Natural killer cell treated with Interleukin-12 subunit alpha and Interleukin-12 subunit beta and Interleukin-15 and Interleukin-18, amount 100 ng/mL, for 72 hours (primary cell): ENCODE measurements around the gene TSTD1. TPM values are rescaled to one million over a fixed set of nuclear protein-coding genes. Genes with fewer than 3 reads are reported as not detected.
"Not testable (repeated sequence)": the region's sequence is repeated elsewhere in the genome, so short reads cannot be mapped to it uniquely, and the experiment has no call there.

Experiments
- ATAC-seq, 2 donors: fragments of 150-1000 bp; cut with Tn5 transposase in 1 of 2; sonication (Bioruptor Pico), chemical (Tn5 transposase) in 1 of 2; 2 replicates each; pipeline ENCODE4 v1.10.0; 2021
- DNase-seq: peaks from one replicate; pipeline ENCODE4 v3.0.0; 2022; ENCODE audit warnings: low spot score
- H3K27ac Mint-ChIP-seq, 2 donors: 1 replicate in 1 of 2; 2 replicates in 1 of 2; pipeline ENCODE4 v1.8.0; 2022; ENCODE audit warnings: mixed read lengths in 2 of 2, mild to moderate bottlenecking in 1 of 2, moderate library complexity in 1 of 2
- H3K27me3 Mint-ChIP-seq, 2 donors: 1 replicate in 1 of 2; 2 replicates in 1 of 2; pipeline ENCODE4 v1.8.0; 2022; ENCODE audit warnings: mixed read lengths in 2 of 2
- H3K36me3 Mint-ChIP-seq: one replicate; pipeline ENCODE4 v1.8.0; 2022; ENCODE audit warnings: mixed read lengths
- H3K4me1 Mint-ChIP-seq, 2 donors: 1 replicate in 1 of 2; 2 replicates in 1 of 2; pipeline ENCODE4 v1.8.0; 2022; ENCODE audit warnings: low read depth in 2 of 2, mixed read lengths in 2 of 2, mild to moderate bottlenecking in 1 of 2
- H3K4me3 Mint-ChIP-seq: one replicate; pipeline ENCODE4 v1.8.0; 2022; ENCODE audit warnings: mixed read lengths
- H3K9me3 Mint-ChIP-seq: 2 replicates; pipeline ENCODE4 v1.8.0; 2022; ENCODE audit warnings: mixed read lengths
- total RNA-seq, 2 donors: library from RNA; stranded (reverse); gene quantifications; one replicate each; pipeline ENCODE4 v1.2.3, GENCODE V29; 2022

Gene TSTD1
- total RNA-seq, 2 donors from 2014 or later, result 10.5 to 47.2 TPM

DNA sequence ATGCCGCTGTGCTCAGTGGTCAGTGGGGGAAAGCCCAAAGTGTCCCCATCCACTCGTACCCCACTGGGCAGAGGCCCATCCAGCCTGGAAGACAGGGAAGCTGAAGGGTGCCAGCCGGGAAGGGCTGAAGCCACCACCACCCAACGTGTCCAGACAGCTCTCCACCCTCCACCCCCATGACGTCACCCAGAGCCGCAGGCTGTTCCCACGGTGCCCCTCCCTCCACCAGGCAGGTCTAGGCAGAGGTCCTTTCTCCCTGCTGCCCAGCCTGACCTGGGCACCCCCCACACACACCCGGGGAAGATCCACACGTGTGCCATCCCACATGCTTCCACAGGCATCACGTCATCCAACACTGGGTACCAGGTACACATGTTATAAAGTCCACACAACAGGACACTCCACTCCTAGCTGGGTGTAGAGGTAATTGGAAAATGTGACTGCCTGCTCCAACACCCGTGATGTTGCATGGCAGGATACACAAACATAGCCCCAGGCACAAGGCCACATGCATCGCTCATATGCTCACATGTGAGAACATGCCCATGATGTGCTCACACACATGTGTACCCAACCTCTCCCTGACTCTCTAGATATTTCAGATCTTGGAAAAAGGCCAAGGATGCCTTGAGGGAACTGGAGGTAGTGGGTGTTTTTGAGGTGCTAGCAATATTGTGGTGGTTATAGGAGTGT is 36.1 kb upstream of the TSTD1 start:
- Mint-ChIP-seq H3K4me3 (no peak overlapping the region), H3K4me1 (peaks cover 28% of the 10 kb centered on the region in 2 donors), H3K36me3 (no peaks in the 10 kb centered on the region), H3K27me3 (no peaks in the 10 kb centered on the region), H3K9me3 (no peaks in the 10 kb centered on the region), H3K27ac (peak overlapping the region in 1 of 2 donors; percentile 17)
- ATAC-seq (no peak), DNase-seq (no peak)

DNA sequence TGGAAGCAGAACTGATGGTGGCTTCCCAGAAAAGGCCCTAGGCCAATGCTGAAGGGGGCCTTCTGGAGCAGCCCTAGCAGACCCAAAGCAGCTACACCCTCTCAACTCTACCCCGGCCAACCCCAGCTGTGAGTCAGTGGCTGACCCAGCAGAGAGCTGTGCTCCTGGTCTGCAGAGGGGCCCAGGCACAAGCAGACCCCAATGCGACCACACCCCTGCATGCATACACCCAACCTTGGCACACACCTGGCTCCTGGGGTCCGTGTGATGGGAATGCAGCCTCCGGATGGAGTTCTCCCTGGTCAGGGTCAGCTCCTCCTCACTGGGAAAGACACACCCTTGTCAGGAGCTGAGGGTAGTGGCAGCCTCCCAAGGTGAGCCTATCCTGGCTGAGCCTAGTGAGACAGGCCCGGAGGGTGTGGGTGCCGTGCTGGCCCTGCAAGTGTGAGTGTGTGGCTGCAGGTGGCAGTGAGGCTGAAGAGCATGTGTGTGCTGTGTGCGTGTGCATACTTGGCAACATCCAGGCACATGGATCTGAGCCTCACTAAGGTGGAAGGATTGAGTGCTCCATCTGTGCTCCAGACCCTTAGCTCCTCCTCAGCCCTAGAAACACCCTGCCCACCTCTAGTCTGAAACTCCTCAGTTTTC is 34.8 kb upstream of the TSTD1 start:
- H3K36me3 Mint-ChIP-seq, result no peaks in the 10 kb centered on the region
- peaks cover 32 to 37% of the 10 kb centered on the region in 2 donors for H3K4me1 Mint-ChIP-seq
- no peaks in the 10 kb centered on the region for H3K9me3 Mint-ChIP-seq
- H3K27me3 Mint-ChIP-seq, result no peaks in the 10 kb centered on the region
- no peak for ATAC-seq
- H3K27ac Mint-ChIP-seq, result peak overlapping the region in 1 of 2 donors; percentile 17
- H3K4me3 Mint-ChIP-seq, result no peak overlapping the region
- DNase-seq, result no peak

DNA sequence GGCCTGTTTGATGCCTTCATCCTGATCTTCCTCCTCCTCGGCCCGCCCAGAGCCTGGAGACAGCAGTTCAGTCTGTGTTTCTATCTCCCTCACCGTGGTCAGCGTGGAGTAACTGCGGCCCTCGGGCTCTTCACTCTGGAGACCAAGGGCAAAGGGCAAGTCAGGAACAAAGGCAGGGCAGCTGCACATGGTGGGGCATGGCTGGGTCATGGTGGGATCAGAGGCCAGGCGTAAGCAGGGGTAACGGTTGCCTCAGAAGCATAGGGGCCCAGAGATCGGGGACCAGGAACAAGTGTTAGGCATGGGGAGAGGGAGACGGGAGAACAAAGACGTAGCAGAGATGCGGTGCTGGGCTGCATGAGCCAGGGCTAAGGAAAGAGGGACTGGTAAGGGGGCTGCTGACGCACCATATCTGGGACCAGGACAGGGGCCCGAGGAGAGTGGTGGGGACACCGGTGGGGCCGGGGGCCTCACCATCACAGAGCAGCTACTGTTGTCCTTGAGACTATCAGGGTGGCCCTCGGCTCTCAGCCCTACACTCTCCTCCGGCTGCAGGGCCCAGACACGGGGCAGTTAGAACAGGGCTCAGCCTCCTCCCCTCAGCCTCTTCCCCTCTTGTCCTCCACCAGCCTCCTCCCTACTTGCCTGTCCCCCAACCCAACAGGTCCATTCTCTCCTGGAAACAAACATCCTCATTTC is 34.1 kb upstream of the TSTD1 start:
- ATAC-seq (no peak), DNase-seq (no peak)
- no peaks in the 10 kb centered on the region for H3K36me3 Mint-ChIP-seq
- H3K27me3 Mint-ChIP-seq, result no peaks in the 10 kb centered on the region
- H3K9me3 Mint-ChIP-seq, result no peaks in the 10 kb centered on the region
- H3K4me3 Mint-ChIP-seq, result no peak overlapping the region
- peak overlapping the region; percentile 56 to 84 for H3K27ac Mint-ChIP-seq
- peaks cover 39 to 44% of the 10 kb centered on the region in 2 donors for H3K4me1 Mint-ChIP-seq

DNA sequence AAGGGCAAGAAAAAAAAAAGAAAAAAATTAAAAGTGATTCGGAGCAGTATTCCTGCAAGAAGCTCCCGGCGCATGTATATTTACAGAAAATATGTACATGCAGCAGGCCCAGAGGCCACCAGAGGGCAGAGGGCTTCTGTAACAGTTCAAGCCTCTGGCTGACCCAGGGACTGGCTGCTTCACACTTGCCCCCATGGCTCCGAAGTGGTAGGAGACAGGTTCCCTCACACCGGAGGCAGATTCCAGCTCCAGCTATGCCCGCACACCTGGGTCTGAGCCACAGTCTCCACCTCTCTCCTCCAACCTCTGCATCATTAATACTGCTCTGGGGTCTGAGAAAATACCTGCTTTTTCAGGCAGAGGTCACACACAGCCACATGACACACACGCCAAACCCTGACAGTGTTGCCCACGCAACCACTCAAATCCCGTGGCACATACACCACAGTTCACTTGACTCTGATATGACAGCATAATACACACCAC is 33.2 kb upstream of the TSTD1 start:
- peak overlapping the region; percentile 84 to 91 for H3K27ac Mint-ChIP-seq
- H3K9me3 Mint-ChIP-seq, result no peaks in the 10 kb centered on the region
- peaks cover 3% of the 10 kb centered on the region for H3K36me3 Mint-ChIP-seq
- ATAC-seq, result no peak
- H3K4me1 Mint-ChIP-seq, result peaks cover 49 to 53% of the 10 kb centered on the region in 2 donors
- no peak for DNase-seq
- no peaks in the 10 kb centered on the region for H3K27me3 Mint-ChIP-seq
- H3K4me3 Mint-ChIP-seq, result peak overlapping the region; percentile 70

DNA sequence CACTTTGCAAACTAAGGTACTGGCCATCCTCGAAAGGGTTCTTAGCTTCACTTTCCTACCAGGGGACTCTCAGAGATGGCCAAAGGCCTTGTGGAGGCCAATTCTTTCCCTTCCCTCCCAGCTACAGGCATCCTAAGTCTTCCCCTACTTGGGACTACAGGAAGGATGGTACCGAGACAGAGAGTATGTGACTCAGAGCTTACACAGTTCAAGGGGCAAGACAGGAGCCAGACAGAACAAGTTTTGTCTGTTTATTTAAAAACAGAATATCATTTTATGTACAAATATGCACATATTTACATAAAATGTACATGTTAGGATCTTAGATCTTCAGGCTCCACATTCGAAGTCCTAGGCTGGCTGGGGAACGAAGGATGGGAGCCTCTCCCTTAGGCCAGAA is 32.0 kb upstream of the TSTD1 start:
- H3K27ac Mint-ChIP-seq, result peak overlapping the region; percentile 84 to 91
- H3K4me3 Mint-ChIP-seq, result peak overlapping the region; percentile 95
- peaks cover 9% of the 10 kb centered on the region for H3K36me3 Mint-ChIP-seq
- H3K27me3 Mint-ChIP-seq, result no peaks in the 10 kb centered on the region
- peaks cover 58% of the 10 kb centered on the region in 2 donors for H3K4me1 Mint-ChIP-seq
- no peaks in the 10 kb centered on the region for H3K9me3 Mint-ChIP-seq
- ATAC-seq (no peak), DNase-seq (no peak)

DNA sequence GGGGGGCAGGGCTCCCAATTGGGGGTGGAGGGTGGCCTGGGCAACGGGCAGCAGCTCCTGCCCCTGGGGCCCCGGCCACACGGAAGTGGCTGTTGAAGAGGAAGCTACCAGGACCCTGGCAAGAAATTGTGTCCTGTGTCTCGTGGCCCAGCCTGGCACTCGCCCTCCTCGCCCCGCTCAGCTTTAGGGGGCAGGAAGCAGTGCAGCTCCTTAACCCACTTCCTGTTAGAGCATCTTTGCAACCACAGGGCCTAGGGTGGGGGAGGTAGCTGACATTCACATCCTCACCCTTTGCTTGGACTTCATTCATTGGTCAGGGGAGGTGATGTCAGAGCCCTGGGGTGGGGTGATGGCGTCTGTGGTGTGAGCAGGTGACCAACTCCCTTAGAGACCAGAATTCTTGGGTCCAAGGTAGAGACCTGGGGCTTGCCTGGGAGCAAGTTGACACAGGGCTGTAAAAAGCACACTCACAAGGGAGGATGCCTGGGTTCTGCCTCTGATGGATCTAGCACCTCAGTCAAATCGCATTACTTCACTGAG is 31.0 kb upstream of the TSTD1 start, which contains the start of gene ARHGAP30:
Gene ARHGAP30 (minus strand): TSS at position 161 of the 540 bp plus-strand sequence. CDS start 267 bp downstream, outside the sequence.
- H3K9me3 Mint-ChIP-seq, result no peaks in the 10 kb centered on the region
- H3K27me3 Mint-ChIP-seq, result no peaks in the 10 kb centered on the region
- H3K36me3 Mint-ChIP-seq, result peaks cover 9% of the 10 kb centered on the region
- ATAC-seq (peak; percentile 92), DNase-seq (peak; percentile 95)
- H3K4me1 Mint-ChIP-seq, result peaks cover 56 to 59% of the 10 kb centered on the region in 2 donors
- peak within 1 kb of the TSS; percentile 95 for H3K4me3 Mint-ChIP-seq
- peak within 1 kb of the TSS; percentile 84 to 91 for H3K27ac Mint-ChIP-seq

DNA sequence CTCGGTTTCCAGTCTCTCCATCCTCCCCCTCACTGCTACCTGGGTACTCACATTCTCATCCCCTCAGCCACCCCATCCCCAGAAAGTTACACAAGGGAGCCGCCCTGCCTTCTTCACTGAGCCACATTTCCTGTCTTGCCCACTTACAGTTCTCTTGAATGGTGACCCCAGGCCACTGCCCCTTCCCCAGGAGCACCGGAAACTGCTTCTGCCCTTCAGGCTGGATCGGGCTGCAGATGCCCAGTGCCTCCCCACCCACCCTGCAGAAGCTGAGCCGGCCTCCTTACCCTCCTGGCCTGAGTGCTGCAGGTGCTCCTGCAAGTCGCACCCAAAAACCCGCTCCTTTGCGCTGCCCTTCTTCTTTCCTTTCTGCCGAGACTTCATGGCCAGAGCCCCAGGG is 30.5 kb upstream of the TSTD1 start:
- Mint-ChIP-seq H3K9me3 (no peaks in the 10 kb centered on the region), H3K4me1 (peaks cover 57 to 61% of the 10 kb centered on the region in 2 donors), H3K36me3 (peaks cover 15% of the 10 kb centered on the region), H3K4me3 (peak overlapping the region; percentile 95), H3K27ac (peak overlapping the region; percentile 84 to 91), H3K27me3 (no peaks in the 10 kb centered on the region)
- ATAC-seq (peak; percentile 0 to 11), DNase-seq (no peak)

DNA sequence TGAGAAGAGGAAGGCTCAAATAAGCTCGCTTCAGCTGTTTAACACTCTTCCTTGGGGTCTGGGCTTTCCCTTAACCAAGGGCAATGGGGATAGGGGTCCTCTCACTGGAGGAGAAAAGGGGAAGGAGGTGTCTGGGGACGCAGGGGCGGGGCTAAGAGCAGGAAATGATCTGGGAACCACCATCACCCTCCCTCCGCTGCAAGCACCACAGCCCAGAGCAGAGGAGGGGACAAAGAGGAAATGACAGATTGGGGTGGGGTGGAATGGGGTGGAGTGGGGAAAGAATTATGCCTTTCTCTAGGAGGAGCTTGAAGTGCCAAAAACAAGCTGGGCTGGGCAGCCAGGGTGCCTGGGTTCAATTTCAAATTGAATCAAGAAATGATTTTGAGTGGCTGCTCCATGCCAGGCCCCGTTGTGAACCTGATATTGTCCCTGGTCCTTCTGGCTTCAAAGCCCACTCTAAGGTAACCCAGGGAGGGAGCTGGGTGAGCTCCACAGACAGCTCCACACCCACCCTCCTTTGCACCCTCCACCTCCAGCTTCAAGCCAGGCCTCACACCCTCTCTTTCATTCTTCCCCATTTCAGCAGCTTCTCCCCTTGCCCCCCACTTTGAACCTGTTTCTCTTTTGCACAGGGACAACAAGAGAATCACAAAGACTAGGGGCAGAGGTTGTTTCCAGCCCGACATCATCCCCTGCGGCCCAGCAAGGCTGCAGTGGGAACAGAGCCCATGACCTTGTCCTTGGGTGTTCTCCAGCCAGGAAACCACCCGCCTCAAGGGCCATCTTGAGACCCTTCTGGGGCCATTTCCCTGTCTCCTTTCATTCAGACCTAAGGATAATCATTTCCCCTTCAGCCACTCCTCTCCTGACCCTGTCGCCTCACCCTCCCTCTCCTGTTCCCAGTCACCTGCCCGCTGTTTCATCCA is 29.8 kb upstream of the TSTD1 start:
- Mint-ChIP-seq H3K27ac (peak overlapping the region; percentile 84 to 91), H3K9me3 (no peaks in the 10 kb centered on the region), H3K4me1 (peaks cover 63 to 65% of the 10 kb centered on the region in 2 donors), H3K36me3 (peaks cover 19% of the 10 kb centered on the region), H3K4me3 (peak overlapping the region; percentile 95), H3K27me3 (no peaks in the 10 kb centered on the region)
- peak; percentile 90 for DNase-seq
- ATAC-seq, result peak; percentile 81 to 87

DNA sequence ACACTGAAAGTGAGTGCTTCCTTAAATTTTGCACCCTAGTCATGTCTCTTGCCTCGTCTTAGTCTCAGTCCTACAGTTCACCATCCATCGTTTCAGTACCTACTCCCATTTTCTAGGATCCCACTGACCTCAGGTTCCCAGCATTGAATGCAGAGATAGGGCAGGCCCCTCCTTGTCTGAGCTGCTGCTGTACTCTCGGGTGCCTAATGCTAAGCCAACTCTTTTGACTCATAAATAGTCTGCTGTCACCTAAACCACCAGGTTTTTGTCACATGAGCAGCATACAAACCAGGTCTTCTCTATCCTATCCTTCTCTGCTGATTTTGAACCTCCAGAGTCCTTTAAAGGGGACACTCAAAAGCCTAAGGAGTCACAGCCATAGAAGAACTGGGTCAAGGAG is 27.9 kb upstream of the TSTD1 start:
- H3K4me3 Mint-ChIP-seq, result peak overlapping the region; percentile 95
- DNase-seq (no peak), ATAC-seq (no peak)
- peak overlapping the region; percentile 84 to 91 for H3K27ac Mint-ChIP-seq
- peaks cover 19% of the 10 kb centered on the region for H3K36me3 Mint-ChIP-seq
- H3K4me1 Mint-ChIP-seq, result peaks cover 61 to 75% of the 10 kb centered on the region in 2 donors
- no peaks in the 10 kb centered on the region for H3K27me3 Mint-ChIP-seq
- H3K9me3 Mint-ChIP-seq, result no peaks in the 10 kb centered on the region

DNA sequence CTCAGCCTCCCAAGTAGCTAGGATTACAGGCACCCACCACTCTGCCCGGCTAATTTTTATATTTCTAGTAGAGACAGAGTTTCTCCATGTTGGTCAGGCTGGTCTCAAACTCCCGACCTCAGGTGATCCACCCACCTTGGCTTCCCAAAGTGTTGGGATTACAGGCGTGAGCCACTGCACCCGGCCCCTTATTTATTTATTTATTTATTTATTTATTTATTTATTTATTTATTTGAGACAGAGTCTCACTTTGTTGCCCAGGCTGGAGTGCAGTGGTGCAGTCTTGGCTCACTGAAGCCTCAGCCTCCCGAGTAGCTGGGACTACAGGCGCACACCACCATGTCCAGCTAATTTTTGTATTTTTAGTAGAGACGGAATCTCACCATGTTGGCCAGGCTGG is 26.9 kb upstream of the TSTD1 start:
- not testable (repeated sequence) for H3K9me3 Mint-ChIP-seq, ATAC-seq, DNase-seq, H3K27me3 Mint-ChIP-seq
- Mint-ChIP-seq H3K36me3 (peaks cover 19% of the 10 kb centered on the region), H3K4me3 (peak overlapping the region; percentile 95), H3K27ac (peak overlapping the region in 1 of 2 donors; percentile 91), H3K4me1 (peaks cover 61 to 66% of the 10 kb centered on the region in 2 donors)

DNA sequence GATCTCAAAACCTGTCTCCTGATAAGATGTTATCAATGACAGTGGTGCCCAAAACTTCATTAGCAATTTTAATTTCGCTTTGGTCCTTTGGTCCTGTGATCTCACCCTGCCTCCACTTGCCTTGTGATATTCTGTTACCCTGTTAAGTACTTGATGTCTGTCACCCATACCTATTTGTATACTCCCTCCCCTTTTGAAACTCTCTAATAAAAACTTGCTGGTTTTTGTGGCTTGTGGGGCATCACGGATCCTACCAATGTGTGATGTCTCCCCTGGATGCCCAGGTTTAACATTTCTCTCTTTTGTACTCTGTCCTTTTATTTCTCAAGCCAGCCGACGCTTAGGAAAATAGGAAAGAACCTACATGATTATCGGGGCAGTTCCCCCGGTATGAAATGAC is 25.2 kb upstream of the TSTD1 start:
- ATAC-seq, H3K27me3 Mint-ChIP-seq, H3K9me3 Mint-ChIP-seq, DNase-seq: not testable (repeated sequence)
- Mint-ChIP-seq H3K36me3 (peaks cover 19% of the 10 kb centered on the region), H3K4me1 (peaks cover 59 to 73% of the 10 kb centered on the region in 2 donors), H3K4me3 (peak overlapping the region; percentile 92), H3K27ac (peak overlapping the region; percentile 87 to 91)

DNA sequence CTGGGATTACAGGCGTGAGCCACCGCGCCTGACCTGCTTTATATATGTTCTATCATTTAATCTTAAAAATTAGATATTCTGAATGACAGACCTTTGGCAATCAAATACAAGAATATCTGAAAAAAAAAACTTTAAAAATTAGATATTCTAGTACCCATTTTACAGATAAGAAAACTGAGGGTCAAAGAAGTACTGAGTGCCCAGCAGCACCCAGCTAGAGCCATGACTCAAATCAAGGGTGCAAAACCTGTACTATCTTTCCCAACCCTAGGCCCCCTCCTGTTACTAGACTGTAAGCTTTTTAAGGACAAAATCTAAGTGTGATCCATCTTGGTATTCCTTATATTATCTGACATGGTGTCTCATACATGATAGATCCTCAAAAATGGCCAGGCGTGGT is 22.7 kb upstream of the TSTD1 start:
- no peak overlapping the region for H3K4me3 Mint-ChIP-seq
- H3K4me1 Mint-ChIP-seq, result peaks cover 44 to 53% of the 10 kb centered on the region in 2 donors
- no peaks in the 10 kb centered on the region for H3K9me3 Mint-ChIP-seq
- H3K36me3 Mint-ChIP-seq, result peaks cover 20% of the 10 kb centered on the region
- H3K27me3 Mint-ChIP-seq, result no peaks in the 10 kb centered on the region
- ATAC-seq (no peak), DNase-seq (no peak)
- peak overlapping the region; percentile 10 to 86 for H3K27ac Mint-ChIP-seq

DNA sequence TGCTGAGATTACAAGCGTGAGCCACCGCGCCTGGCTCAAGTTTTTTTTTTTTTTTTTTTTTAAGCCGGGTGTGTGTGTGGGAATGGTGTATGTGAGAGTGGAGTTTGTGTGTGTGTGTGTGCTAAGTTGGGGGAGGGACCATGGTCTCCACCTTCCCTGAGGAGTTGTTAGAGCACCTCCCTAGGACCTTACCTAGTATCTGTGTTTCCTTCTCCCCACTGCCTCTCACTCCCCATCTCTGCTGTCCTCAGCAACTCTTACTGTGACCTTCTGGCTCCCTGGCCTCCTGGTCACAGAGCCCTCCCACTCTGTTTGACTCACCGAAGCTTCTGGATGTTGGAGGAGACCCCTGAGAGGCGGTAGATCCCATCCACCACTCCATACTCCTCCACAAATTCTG is 20.5 kb upstream of the TSTD1 start:
- ATAC-seq (no peak), DNase-seq (no peak)
- peak overlapping the region; percentile 67 to 86 for H3K27ac Mint-ChIP-seq
- peaks cover 45 to 47% of the 10 kb centered on the region in 2 donors for H3K4me1 Mint-ChIP-seq
- no peaks in the 10 kb centered on the region for H3K9me3 Mint-ChIP-seq
- peaks cover 19% of the 10 kb centered on the region for H3K36me3 Mint-ChIP-seq
- H3K27me3 Mint-ChIP-seq, result no peaks in the 10 kb centered on the region
- no peak overlapping the region for H3K4me3 Mint-ChIP-seq
